HCT116 (cell line): Measurements from ENCODE around the gene ZBTB34. TPM values are rescaled to one million over a fixed set of nuclear protein-coding genes. Genes with fewer than 3 reads are reported as not detected.

Experiments
- ATAC-seq: fragments of 200-7000 bp; cut with Tn5 transposase; 2 replicates; pipeline ENCODE4 v1.9.1; 2020; ENCODE audit warnings: mild to moderate bottlenecking, moderate library complexity
- BruUV-seq: library from RNA; stranded (reverse); fragments of 400-500 nt; replicated peaks from 2 replicates; lab custom pipeline; 2021; lab: Mats Ljungman, UMichigan
- CTCF ChIA-PET: fragments of 300-600 bp; sonication (Branson Sonifier 250); formaldehyde crosslinking; loops from one replicate; lab custom pipeline; 2021; ENCODE audit warnings: antibody characterized with exemption; lab: Charles Lee
- POLR2A ChIA-PET: fragments of 300-600, 350-600 bp; sonication (Branson Sonifier 250); formaldehyde crosslinking; loops from one replicate; lab custom pipeline; 2021; ENCODE audit warnings: antibody characterized with exemption; lab: Charles Lee
- RAD21 ChIA-PET, 2 experiments: fragments of 300-600 bp; sonication (Branson Sonifier 250); formaldehyde crosslinking; loops; one replicate each; lab custom pipeline; 2023; ENCODE audit warnings: low total read pairs in 2 of 2; ENCODE audit not compliant: uncharacterized antibody in 2 of 2, unreplicated experiment in 2 of 2, low non-redundant PET in 1 of 2; lab: Charles Lee
- DNase-seq: peaks from one replicate; pipeline ENCODE4 v3.0.0-alpha.2; 2010; ENCODE audit warnings: low read depth, low spot score
- H2AFZ ChIP-seq: fragments of 200-600 bp; shearing (Covaris generic), sonication (generic); 2 replicates; pipeline ENCODE4 v1.6.1; 2017; ENCODE audit warnings: low read depth, mixed run types, mixed read lengths, antibody characterized with exemption, low read length; ENCODE audit not compliant: poor library complexity, severe bottlenecking
- H3K27ac ChIP-seq: 2 replicates; pipeline ENCODE4 v1.5.1; 2012; ENCODE audit warnings: low read depth, low read length
- H3K27me3 ChIP-seq: fragments of 200-600 bp; sonication (generic); 2 replicates; pipeline ENCODE4 v1.6.1; 2016; ENCODE audit warnings: mixed run types, low read length, mixed read lengths; ENCODE audit not compliant: insufficient read depth
- H3K36me3 ChIP-seq, 2 experiments: fragments of 200-500 bp in 1 of 2; fragments of 200-600 bp in 1 of 2; sonication (Bioruptor generic) in 1 of 2; sonication (generic) in 1 of 2; 2 replicates each; pipeline versions ENCODE4 v1.5.1 to v1.6.1; 2014 to 2016; ENCODE audit warnings: low read length in 2 of 2, inconsistent platforms in 1 of 2, mixed read lengths in 1 of 2, mixed run types in 1 of 2; ENCODE audit not compliant: insufficient read depth in 2 of 2, control insufficient read depth in 1 of 2
- H3K4me1 ChIP-seq, 2 experiments: fragments of 200-600 bp in 1 of 2; sonication (generic) in 1 of 2; 2 replicates each; pipeline versions ENCODE4 v1.5.1 to v1.6.1; 2012 to 2017; ENCODE audit warnings: low read length in 2 of 2, inconsistent platforms in 1 of 2, mild to moderate bottlenecking in 1 of 2, mixed read lengths in 1 of 2, mixed run types in 1 of 2, moderate library complexity in 1 of 2; ENCODE audit not compliant: insufficient read depth in 2 of 2, control insufficient read depth in 1 of 2
- H3K4me2 ChIP-seq: fragments of 200-600 bp; sonication (generic); 2 replicates; pipeline ENCODE4 v1.6.1; 2017; ENCODE audit warnings: mixed run types, low read length, mixed read lengths
- H3K4me3 ChIP-seq, 2 experiments: fragments of 200-600 bp in 1 of 2; sonication (generic) in 1 of 2; replicated peaks in 1 of 2; 2 replicates each; pipeline ENCODE4 v1.5.1; 2011 to 2016; ENCODE audit warnings: low read length in 2 of 2, control low read depth in 1 of 2, low read depth in 1 of 2, mild to moderate bottlenecking in 1 of 2, mixed read lengths in 1 of 2, mixed run types in 1 of 2
- H3K79me2 ChIP-seq: fragments of 200-600 bp; sonication (generic); 2 replicates; pipeline ENCODE4 v1.6.1; 2017; ENCODE audit warnings: mild to moderate bottlenecking, mixed run types, low read length, moderate library complexity, mixed read lengths; ENCODE audit not compliant: insufficient read depth
- H3K9ac ChIP-seq: fragments of 200-600 bp; sonication (generic); 2 replicates; pipeline ENCODE4 v1.6.1; 2016; ENCODE audit warnings: low read length, mixed read lengths
- H3K9me2 ChIP-seq: fragments of 200-600 bp; sonication (generic), shearing (Covaris generic); 2 replicates; pipeline ENCODE4 v1.6.1; 2017; ENCODE audit warnings: mixed run types, mild to moderate bottlenecking, moderate library complexity; ENCODE audit not compliant: insufficient read depth
- H3K9me3 ChIP-seq, 2 experiments: fragments of 200-500 bp in 1 of 2; fragments of 200-600 bp in 1 of 2; sonication (Bioruptor generic) in 1 of 2; sonication (generic) in 1 of 2; 2 replicates each; pipeline ENCODE4 v1.6.1; 2014 to 2017; ENCODE audit warnings: low read length in 2 of 2, mixed read lengths in 2 of 2, inconsistent platforms in 1 of 2, low read depth in 1 of 2, mild to moderate bottlenecking in 1 of 2, mixed run types in 1 of 2, moderate library complexity in 1 of 2; ENCODE audit not compliant: control insufficient read depth in 1 of 2, insufficient read depth in 1 of 2
- H4K20me1 ChIP-seq: fragments of 200-600 bp; sonication (generic), shearing (Covaris generic); 2 replicates; pipeline ENCODE4 v1.6.1; 2017; ENCODE audit warnings: mixed run types, mild to moderate bottlenecking, moderate library complexity; ENCODE audit not compliant: insufficient read depth
- ATF3 ChIP-seq: IDR thresholded peaks from 2 replicates; pipeline ENCODE4 v1.6.1; 2012
- CBX3 ChIP-seq: IDR thresholded peaks from 2 replicates; pipeline ENCODE4 v1.6.1; 2012; ENCODE audit warnings: low read depth
- CEBPB ChIP-seq: IDR thresholded peaks from 2 replicates; pipeline ENCODE4 v1.6.1; 2012; ENCODE audit warnings: low read depth
- JUND ChIP-seq: IDR thresholded peaks from 2 replicates; pipeline ENCODE4 v1.6.1; 2012
- POLR2A ChIP-seq: IDR thresholded peaks from 2 replicates; pipeline ENCODE4 v1.7.0; 2011; ENCODE audit warnings: borderline replicate concordance; ENCODE audit not compliant: insufficient read depth, insufficient read length; ENCODE audit errors: extremely low read depth
- SP1 ChIP-seq: IDR thresholded peaks from 2 replicates; pipeline ENCODE4 v1.6.1; 2012; ENCODE audit warnings: low read depth
- SRF ChIP-seq: IDR thresholded peaks from 2 replicates; pipeline ENCODE4 v1.6.1; 2012; ENCODE audit warnings: low read depth
- TCF7L2 ChIP-seq: IDR thresholded peaks from 2 replicates; pipeline ENCODE4 v1.7.0; 2011; ENCODE audit warnings: borderline replicate concordance, inconsistent platforms; ENCODE audit not compliant: insufficient read depth, insufficient read length; ENCODE audit errors: extremely low read depth
- ZFX ChIP-seq: fragments of 450-650 bp; IDR thresholded peaks from 2 replicates; pipeline ENCODE4 v1.6.1; 2017
- intact Hi-C: fragments of 100-400 bp; cut with micrococcal nuclease; formaldehyde crosslinking; loops from 2 replicates; pipeline ENCODE4 v1.10.0; 2022
- total RNA-seq: library from RNA; stranded (reverse); gene quantifications from one replicate; pipeline ENCODE4 v1.2.1, GENCODE V29; 2021; ENCODE audit not compliant: unreplicated experiment
- TF ChIP-seq, protein P1 (sequence below): IDR thresholded peaks from 2 replicates; pipeline ENCODE4 v1.6.1; 2011; ENCODE audit warnings: mild to moderate bottlenecking, low read length, moderate library complexity; ENCODE audit not compliant: insufficient replicate concordance; ENCODE audit errors: extremely low read depth

Gene ZBTB34
- total RNA-seq, 1 experiment from 2014 or later, result 5.6 TPM

- Histone ChIP-seq H3K79me2 (peaks cover 43% of the 10 kb centered on the region), H3K9me3 (no peaks in the 10 kb centered on the region), H3K9me2 (no peaks in the 10 kb centered on the region), H4K20me1 (no peaks in the 10 kb centered on the region), H3K27ac (no peak overlapping the region), H3K36me3 (peaks cover 4 to 8% of the 10 kb centered on the region in 2 experiments; a peak in 1 of 4 replicates), H3K4me3 (peak overlapping the region; percentile 57 to 89), H3K27me3 (no peaks in the 10 kb centered on the region), H3K4me1 (peaks cover 7 to 20% of the 10 kb centered on the region in 2 experiments; a peak in 3 of 4 replicates), H3K9ac (no peak overlapping the region), H2AFZ (no peak overlapping the region), H3K4me2 (peak overlapping the region; percentile 93)
- BruUV-seq, result TSS peak; percentile 55
- ATAC-seq (no peak), DNase-seq (no peak)
- intact Hi-C loops, result no loop called here
- CTCF ChIA-PET, result no interaction called here
- RAD21 ChIA-PET, result no interaction called here
- POLR2A ChIA-PET, result no interaction called here
- TF ChIP-seq SRF (no peak), CBX3 (no peak), POLR2A (no peak), CEBPB (no peak), ZFX (no peak), ATF3 (no peak), SP1 (no peak), TCF7L2 (no peak), JUND (no peak)
- TF ChIP-seq, protein P1, sequence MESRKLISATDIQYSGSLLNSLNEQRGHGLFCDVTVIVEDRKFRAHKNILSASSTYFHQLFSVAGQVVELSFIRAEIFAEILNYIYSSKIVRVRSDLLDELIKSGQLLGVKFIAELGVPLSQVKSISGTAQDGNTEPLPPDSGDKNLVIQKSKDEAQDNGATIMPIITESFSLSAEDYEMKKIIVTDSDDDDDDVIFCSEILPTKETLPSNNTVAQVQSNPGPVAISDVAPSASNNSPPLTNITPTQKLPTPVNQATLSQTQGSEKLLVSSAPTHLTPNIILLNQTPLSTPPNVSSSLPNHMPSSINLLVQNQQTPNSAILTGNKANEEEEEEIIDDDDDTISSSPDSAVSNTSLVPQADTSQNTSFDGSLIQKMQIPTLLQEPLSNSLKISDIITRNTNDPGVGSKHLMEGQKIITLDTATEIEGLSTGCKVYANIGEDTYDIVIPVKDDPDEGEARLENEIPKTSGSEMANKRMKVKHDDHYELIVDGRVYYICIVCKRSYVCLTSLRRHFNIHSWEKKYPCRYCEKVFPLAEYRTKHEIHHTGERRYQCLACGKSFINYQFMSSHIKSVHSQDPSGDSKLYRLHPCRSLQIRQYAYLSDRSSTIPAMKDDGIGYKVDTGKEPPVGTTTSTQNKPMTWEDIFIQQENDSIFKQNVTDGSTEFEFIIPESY, result no peak
Observed at GRCh38 chr9:126862104-126862761, 1.8 kb downstream of the ZBTB34 start.
